Measurements from ENCODE around the gene GSTA1.
"Not testable (repeated sequence)": the region's sequence is repeated elsewhere in the genome, so short reads cannot be mapped to it uniquely, and the experiment has no call there.

Gene GSTA1

GRCh38 chr6:52763322-52763916 lies 40.2 kb downstream of the GSTA1 start, which contains the start of gene GSTA2:
Gene GSTA2 (minus strand): TSS chr6:52763475. CDS start chr6:52757947, 5,528 bp downstream.
- intact Hi-C loops (cut with DNase I); DNase-seq: not testable (repeated sequence)

DNA sequence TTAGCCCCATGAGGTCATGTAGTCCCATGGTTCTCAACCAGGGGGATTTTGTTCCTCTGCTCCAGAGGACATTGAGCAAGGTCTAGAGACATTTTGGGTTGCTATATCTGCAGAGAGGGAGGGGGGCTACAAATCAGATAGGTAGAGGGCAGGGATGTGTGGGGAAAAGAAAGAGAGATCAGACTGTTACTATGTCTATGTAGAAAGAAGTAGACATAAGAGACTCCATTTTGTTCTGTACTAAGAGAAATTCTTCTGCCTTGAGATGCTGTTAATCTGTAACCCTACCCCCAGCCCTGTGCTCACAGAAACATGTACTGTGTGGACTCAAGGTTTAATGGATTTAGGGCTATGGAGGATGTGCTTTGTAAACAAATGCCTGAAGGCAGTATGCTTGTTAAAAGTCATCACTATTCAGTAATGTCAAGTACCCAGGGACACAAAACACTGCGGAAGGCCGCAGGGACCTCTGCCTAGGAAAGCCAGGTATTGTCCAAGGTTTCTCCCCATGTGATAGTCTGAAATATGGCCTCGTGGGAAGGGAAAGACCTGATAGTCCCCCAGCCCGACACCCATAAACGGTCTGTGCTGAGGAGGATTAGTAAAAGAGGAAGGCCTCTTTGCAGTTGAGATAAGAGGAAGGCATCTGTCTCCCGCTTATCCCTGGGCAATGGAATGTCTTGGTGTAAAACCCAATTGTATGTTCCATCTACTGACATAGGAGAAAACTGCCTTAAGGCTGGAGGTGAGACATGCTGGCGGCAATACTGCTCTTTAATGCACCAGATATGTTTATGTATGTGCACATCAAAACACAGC lies 41.7 kb downstream of the GSTA1 start:
- DNase-seq; intact Hi-C loops (cut with DNase I): not testable (repeated sequence)

GRCh38 chr6:52760105-52760765 lies 43.4 kb downstream of the GSTA1 start:
- DNase-seq: no peak
- intact Hi-C loops (cut with DNase I): no loop called here

GRCh38 chr6:52759085-52759484 lies 44.5 kb downstream of the GSTA1 start:
- intact Hi-C loops (cut with DNase I): no loop called here

GRCh38 chr6:52757651-52758338 lies 45.8 kb downstream of the GSTA1 start:
- not testable (repeated sequence) for DNase-seq

More at GRCh38 chr6:52759085-52759484, 44.5 kb downstream of the GSTA1 start:
- DNase-seq: no peak

GRCh38 chr6:52754443-52754842 lies 49.2 kb downstream of the GSTA1 start:
- intact Hi-C loops (cut with DNase I): no loop called here

More at GRCh38 chr6:52757651-52758338, 45.8 kb downstream of the GSTA1 start:
- intact Hi-C loops (cut with DNase I): not testable (repeated sequence)

DNA sequence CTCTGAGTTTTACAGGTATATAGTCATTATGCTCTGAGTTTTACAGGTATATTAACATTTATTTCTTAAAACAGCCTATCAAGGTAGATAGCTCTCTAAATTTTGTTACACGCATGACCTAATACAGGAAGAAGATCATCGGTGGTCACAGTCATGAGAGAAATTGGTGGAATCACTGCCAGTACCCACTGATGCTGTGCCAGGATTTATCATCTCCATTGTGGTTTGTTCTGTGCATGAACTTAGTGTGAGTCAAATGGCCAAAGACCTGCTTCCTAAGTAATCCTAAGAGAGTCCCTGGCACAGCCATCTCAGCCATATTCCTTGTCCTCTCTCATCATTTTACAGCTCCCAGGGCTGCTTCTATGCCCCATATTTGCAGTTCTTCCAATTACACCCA lies 50.5 kb downstream of the GSTA1 start:
- intact Hi-C loops (cut with DNase I); DNase-seq: not testable (repeated sequence)

More at GRCh38 chr6:52754443-52754842, 49.2 kb downstream of the GSTA1 start:
- no peak for DNase-seq

DNA sequence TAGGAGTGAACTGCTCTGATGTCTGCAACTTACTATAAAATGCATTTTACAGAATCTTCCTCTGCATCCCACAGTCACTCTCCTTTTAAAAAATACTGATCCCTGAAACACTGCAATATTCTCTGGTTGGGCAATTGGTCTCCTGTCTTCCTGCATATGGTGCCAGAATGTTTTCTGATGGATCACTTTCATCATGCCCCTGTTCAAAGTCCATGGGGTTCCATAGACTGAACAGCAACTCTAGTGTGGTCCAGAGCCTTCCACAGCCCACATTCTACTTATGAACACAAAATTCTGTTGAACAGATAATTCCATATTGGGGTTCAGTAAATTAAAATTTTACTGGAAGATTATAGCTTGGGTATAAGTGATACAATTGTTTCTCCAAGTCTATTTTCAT lies 51.3 kb downstream of the GSTA1 start:
- DNase-seq: no peak
- intact Hi-C loops (cut with DNase I): no loop called here

DNA sequence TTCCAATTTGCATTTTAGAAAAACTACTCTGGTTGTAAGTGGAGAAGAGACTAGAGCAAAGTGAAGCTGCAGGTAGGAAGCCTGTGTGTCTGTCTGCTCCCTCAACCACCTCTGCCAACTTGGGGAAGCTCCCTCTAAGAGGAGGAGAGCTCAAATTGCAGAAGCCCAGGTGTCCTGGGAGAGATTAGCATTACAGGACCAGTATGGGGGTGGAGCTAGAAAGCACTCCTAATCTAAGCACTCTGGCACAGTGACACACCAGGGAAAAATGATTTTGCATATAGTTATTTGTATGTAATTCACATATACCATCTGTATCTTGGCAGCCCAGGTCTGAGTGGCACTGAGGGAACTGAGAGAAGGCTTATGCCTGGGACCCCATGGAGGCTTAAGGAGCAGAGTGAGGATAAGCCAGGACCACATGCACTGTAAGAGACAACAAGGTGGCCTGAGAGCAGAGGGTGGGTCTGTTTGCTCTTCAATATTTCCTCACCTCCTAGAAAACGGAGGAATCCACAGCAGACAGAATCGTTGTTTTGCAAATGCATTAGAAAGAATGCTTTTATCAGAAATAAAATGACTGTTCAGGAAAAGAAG lies 54.0 kb downstream of the GSTA1 start:
- no peak for DNase-seq
- intact Hi-C loops (cut with DNase I): no loop called here

- intact Hi-C loops (cut with DNase I): not testable (repeated sequence)
- peak in 1 of 42 donors; percentile 1 for DNase-seq
Observed at GRCh38 chr6:52747301-52747700, 56.3 kb downstream of the GSTA1 start.

DNA sequence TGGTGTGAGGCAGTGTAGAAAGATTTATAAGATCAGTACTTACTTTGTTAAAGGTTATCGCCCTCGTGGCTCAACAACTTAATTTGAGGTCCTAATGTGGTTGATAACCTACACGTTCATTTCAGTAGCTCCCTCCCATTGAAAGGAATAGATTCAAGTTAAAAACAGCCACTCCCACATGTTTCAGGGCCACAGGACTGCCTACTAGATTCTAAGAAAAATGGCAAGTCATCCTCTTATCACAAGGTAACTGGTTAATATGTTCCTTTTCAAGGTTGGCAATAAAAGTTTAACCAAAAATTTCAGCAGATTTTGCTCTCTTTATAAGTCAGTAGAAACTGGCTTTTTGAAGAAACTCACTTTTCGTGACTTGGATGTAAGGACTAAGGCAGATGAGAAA lies 57.4 kb downstream of the GSTA1 start:
- no peak for DNase-seq
- intact Hi-C loops (cut with DNase I): no loop called here

DNA sequence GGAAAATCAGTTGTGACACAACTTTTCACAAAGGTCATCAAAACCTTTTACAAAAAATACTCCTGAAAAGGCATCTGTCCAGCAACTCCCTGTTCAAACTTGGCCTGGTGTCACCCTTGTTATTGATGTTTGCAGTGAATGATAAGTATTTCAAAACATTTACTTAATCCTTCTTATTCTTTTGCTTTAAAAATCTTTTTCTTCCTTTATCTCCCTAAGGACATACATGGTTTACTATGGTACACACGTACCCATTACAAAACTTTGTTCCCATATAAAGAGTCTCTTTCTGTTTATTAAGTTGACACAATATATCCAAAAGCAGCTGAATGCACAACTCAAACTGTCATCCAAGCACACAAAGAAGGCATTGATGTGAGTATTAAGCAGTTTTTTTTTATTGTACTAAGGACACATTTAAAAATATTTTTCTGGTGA lies 57.8 kb downstream of the GSTA1 start:
- no peak for DNase-seq
- intact Hi-C loops (cut with DNase I): no loop called here

DNA sequence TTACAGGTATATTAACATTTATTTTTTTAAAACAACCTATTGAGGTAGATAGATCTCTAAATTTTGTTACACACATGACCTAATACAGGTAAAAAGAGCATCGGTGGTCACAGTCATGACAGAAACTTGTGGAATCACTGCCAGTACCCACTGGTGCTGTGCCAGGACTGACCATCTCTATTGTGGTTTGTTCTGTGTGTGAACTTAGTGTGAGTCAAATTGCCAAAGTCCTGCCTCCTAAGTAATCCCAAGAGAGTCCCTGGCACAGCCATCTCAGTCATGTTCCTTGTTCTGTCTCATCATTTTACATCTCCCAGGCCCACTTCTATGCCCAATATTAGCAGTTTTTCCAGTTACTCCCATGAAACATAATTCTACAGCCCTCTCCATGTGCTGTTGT lies 61.7 kb downstream of the GSTA1 start:
- no peak for DNase-seq
- intact Hi-C loops (cut with DNase I): no loop called here

Measured in head of caudate nucleus (tissue), 42 donors.